ENCODE measurements around the gene SMG6. TPM values are rescaled to one million over a fixed set of nuclear protein-coding genes. Genes with fewer than 3 reads are reported as not detected.
"Not testable (repeated sequence)": the region's sequence is repeated elsewhere in the genome, so short reads cannot be mapped to it uniquely, and the experiment has no call there.

Gene SMG6
- total and polyA plus RNA-seq, 2 donors (not counting 1 experiment from before 2014, with no cell fraction given): 10.6 to 35.5 TPM

DNA sequence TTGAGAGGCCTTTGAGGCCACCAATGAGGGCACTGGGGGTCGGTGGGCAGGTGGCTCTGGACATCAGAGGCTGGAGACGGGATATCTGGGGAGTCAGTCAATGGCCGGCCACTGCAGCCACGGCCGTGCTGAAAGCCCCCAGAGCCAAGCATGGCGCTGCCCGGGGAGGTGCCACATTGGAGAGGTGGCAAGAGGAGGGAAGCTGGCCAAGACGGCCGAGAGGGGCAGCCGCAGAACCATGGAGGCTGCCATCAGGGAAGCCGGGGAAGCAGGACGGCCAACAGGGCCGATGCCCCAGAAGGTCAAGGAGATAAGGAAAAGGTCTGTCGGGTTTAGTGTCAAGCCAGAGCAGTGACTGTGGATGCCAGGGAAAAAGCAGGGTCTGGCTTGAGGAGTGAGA is 288.3 kb downstream of the SMG6 start:
- H3K27ac ChIP-seq (ENCODE audit: low read length in 2 of 2): no peak overlapping the region
- CTCF ChIA-PET: no interaction called here
- H3K79me2 ChIP-seq (ENCODE audit: control insufficient read depth, insufficient read depth, low read length): no peaks in the 10 kb centered on the region
- ATAC-seq (ENCODE audit: low read depth) (no peak), DNase-seq (no peak)
- H3K4me1 ChIP-seq (ENCODE audit: control insufficient read depth in 2 of 2, insufficient read depth in 2 of 2, low read length in 2 of 2): peaks cover 0 to 6% of the 10 kb centered on the region in 2 donors
- H3K4me3 ChIP-seq (ENCODE audit: control extremely low read depth in 1 of 5, extremely low read depth in 1 of 5, insufficient read depth in 1 of 5, low read depth in 2 of 5, low read length in 4 of 5): no peak overlapping the region
- no peak overlapping the region for H3K9ac ChIP-seq (ENCODE audit: low read length)
- H4K20me1 ChIP-seq (ENCODE audit: control insufficient read depth, insufficient read depth, low read length, poor library complexity, severe bottlenecking): no peaks in the 10 kb centered on the region
- Mint-ChIP-seq H3K27me3 (peaks cover 57% of the 10 kb centered on the region), H3K4me3 (no peak overlapping the region), H3K4me1 (peaks cover 3% of the 10 kb centered on the region), H3K9me3 (ENCODE audit: insufficient read depth) (no peaks in the 10 kb centered on the region), H3K27ac (no peak overlapping the region)
- POLR2A ChIA-PET: no interaction called here
- H3K9me3 ChIP-seq (ENCODE audit: control extremely low read depth in 1 of 3, control insufficient read depth in 2 of 3, insufficient read depth in 1 of 3, low read length in 2 of 3): no peaks in the 10 kb centered on the region
- no peak overlapping the region for H2AFZ ChIP-seq (ENCODE audit: insufficient read depth, low read depth, low read length, poor library complexity, severe bottlenecking)
- TF ChIP-seq EZH2 (IDR thresholded peaks at IDR 0.05; ENCODE audit: borderline replicate concordance, insufficient read depth, low read depth, low read length, poor library complexity, severe bottlenecking): no peak
- TF ChIP-seq, protein P1, sequence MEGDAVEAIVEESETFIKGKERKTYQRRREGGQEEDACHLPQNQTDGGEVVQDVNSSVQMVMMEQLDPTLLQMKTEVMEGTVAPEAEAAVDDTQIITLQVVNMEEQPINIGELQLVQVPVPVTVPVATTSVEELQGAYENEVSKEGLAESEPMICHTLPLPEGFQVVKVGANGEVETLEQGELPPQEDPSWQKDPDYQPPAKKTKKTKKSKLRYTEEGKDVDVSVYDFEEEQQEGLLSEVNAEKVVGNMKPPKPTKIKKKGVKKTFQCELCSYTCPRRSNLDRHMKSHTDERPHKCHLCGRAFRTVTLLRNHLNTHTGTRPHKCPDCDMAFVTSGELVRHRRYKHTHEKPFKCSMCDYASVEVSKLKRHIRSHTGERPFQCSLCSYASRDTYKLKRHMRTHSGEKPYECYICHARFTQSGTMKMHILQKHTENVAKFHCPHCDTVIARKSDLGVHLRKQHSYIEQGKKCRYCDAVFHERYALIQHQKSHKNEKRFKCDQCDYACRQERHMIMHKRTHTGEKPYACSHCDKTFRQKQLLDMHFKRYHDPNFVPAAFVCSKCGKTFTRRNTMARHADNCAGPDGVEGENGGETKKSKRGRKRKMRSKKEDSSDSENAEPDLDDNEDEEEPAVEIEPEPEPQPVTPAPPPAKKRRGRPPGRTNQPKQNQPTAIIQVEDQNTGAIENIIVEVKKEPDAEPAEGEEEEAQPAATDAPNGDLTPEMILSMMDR (IDR thresholded peaks at IDR 0.05): no peak
- peaks cover 0 to 32% (median 3%) of the 10 kb centered on the region in 4 experiments for H3K27me3 ChIP-seq (replicated peaks in 1 of 4; ENCODE audit: control extremely low read depth in 1 of 4, control insufficient read depth in 3 of 4, insufficient read depth in 4 of 4, low read length in 3 of 4)
- H3K4me2 ChIP-seq (replicated peaks; ENCODE audit: low read depth, low read length, poor library complexity, severe bottlenecking): no peak overlapping the region
- H3K36me3 ChIP-seq (replicated peaks in 1 of 2; ENCODE audit: control extremely low read depth in 1 of 2, control insufficient read depth in 1 of 2, extremely low read depth in 1 of 2, insufficient read depth in 2 of 2, low read length in 1 of 2): no peaks in the 10 kb centered on the region
- 94% methylated on average over 14 of the region's 14 CpGs for WGBS (ENCODE audit: insufficient coverage)
- intact Hi-C loops (cut with micrococcal nuclease): no loop called here

DNA sequence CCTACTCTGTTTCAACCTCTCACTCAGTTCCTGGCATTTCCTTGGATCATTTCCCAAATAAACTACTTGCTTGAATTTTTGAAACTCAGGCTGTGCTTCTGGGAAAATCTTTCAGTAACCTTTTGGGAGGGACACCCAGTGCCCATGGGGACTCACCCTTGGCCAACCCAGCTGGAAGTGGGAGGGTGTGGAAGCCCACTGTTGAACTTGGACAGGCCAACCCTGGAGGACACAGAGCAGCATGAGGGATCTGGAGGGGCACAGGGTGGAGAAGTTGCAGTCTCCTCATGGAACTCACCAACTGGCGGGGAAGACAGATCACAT is 289.6 kb downstream of the SMG6 start:
- Histone ChIP-seq H3K4me1 (ENCODE audit: control insufficient read depth in 2 of 2, insufficient read depth in 2 of 2, low read length in 2 of 2) (peaks cover 0 to 6% of the 10 kb centered on the region in 2 donors), H3K9me3 (ENCODE audit: control extremely low read depth in 1 of 3, control insufficient read depth in 2 of 3, insufficient read depth in 1 of 3, low read length in 2 of 3) (no peaks in the 10 kb centered on the region), H3K27me3 (replicated peaks in 1 of 4; ENCODE audit: control extremely low read depth in 1 of 4, control insufficient read depth in 3 of 4, insufficient read depth in 4 of 4, low read length in 3 of 4) (peaks cover 0 to 29% (median 1%) of the 10 kb centered on the region in 4 experiments), H2AFZ (ENCODE audit: insufficient read depth, low read depth, low read length, poor library complexity, severe bottlenecking) (no peak overlapping the region), H3K36me3 (replicated peaks in 1 of 2; ENCODE audit: control extremely low read depth in 1 of 2, control insufficient read depth in 1 of 2, extremely low read depth in 1 of 2, insufficient read depth in 2 of 2, low read length in 1 of 2) (no peaks in the 10 kb centered on the region), H3K79me2 (ENCODE audit: control insufficient read depth, insufficient read depth, low read length) (no peaks in the 10 kb centered on the region), H3K9ac (ENCODE audit: low read length) (no peak overlapping the region), H3K4me3 (ENCODE audit: control extremely low read depth in 1 of 5, extremely low read depth in 1 of 5, insufficient read depth in 1 of 5, low read depth in 2 of 5, low read length in 4 of 5) (no peak overlapping the region), H4K20me1 (ENCODE audit: control insufficient read depth, insufficient read depth, low read length, poor library complexity, severe bottlenecking) (no peaks in the 10 kb centered on the region), H3K4me2 (replicated peaks; ENCODE audit: low read depth, low read length, poor library complexity, severe bottlenecking) (no peak overlapping the region), H3K27ac (ENCODE audit: low read length in 2 of 2) (no peak overlapping the region)
- 83% methylated on average over 1 of the region's 1 CpG for WGBS (ENCODE audit: insufficient coverage)
- POLR2A ChIA-PET: no interaction called here
- Mint-ChIP-seq H3K4me3 (no peak overlapping the region), H3K27me3 (peaks cover 46% of the 10 kb centered on the region), H3K9me3 (ENCODE audit: insufficient read depth) (no peaks in the 10 kb centered on the region), H3K4me1 (peaks cover 3% of the 10 kb centered on the region), H3K27ac (no peak overlapping the region)
- ATAC-seq (ENCODE audit: low read depth): no peak
- TF ChIP-seq, protein P1 (IDR thresholded peaks at IDR 0.05): no peak
- TF ChIP-seq EZH2 (IDR thresholded peaks at IDR 0.05; ENCODE audit: borderline replicate concordance, insufficient read depth, low read depth, low read length, poor library complexity, severe bottlenecking): no peak
- CTCF ChIA-PET: no interaction called here
- intact Hi-C loops (cut with micrococcal nuclease): no loop called here
- DNase-seq: no peak

DNA sequence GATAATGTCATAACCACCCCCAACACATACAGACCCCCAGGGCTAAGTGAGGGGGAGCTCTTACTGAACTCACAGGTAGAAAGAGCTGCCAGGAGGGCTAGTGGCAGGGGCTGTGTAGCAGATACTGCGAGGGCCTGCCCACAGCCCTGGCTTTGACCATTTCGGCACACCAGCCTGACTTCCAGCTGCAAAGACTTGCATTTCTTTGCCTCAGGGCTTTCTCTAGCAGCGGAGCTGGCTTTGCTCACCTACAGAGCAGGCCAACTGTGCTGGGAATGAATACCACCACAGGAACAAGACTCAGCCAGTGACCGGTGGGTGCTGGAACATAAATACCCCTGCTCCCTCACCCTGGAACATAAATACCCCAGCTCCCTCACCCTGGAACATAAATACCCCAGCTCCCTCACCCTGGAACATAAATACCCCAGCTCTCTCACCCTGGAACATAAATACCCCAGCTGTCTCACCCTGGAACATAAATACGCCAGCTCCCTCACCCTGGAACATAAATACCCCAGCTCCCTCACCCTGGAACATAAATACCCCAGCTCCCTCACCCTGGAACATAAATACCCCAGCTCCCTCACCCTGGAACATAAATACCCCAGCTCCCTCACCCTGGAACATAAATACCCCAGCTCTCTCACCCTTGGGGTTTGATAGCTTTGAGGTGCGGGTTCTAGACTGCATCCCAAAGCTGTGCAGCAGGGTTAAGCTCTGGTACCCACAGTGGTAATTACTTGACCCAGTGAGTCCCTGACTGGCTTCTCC is 290.2 kb downstream of the SMG6 start:
- CTCF ChIA-PET; H3K9ac ChIP-seq (ENCODE audit: low read length); H3K9me3 ChIP-seq (ENCODE audit: control extremely low read depth in 1 of 3, control insufficient read depth in 2 of 3, insufficient read depth in 1 of 3, low read length in 2 of 3); POLR2A ChIA-PET; H3K36me3 ChIP-seq (replicated peaks in 1 of 2; ENCODE audit: control extremely low read depth in 1 of 2, control insufficient read depth in 1 of 2, extremely low read depth in 1 of 2, insufficient read depth in 2 of 2, low read length in 1 of 2); H3K4me1 ChIP-seq (ENCODE audit: control insufficient read depth in 2 of 2, insufficient read depth in 2 of 2, low read length in 2 of 2); H2AFZ ChIP-seq (ENCODE audit: insufficient read depth, low read depth, low read length, poor library complexity, severe bottlenecking); H3K4me3 Mint-ChIP-seq; DNase-seq; H3K4me1 Mint-ChIP-seq; H3K4me3 ChIP-seq (ENCODE audit: control extremely low read depth in 1 of 5, extremely low read depth in 1 of 5, insufficient read depth in 1 of 5, low read depth in 2 of 5, low read length in 4 of 5); H3K79me2 ChIP-seq (ENCODE audit: control insufficient read depth, insufficient read depth, low read length); ATAC-seq (ENCODE audit: low read depth); H4K20me1 ChIP-seq (ENCODE audit: control insufficient read depth, insufficient read depth, low read length, poor library complexity, severe bottlenecking); intact Hi-C loops (cut with micrococcal nuclease); H3K9me3 Mint-ChIP-seq (ENCODE audit: insufficient read depth); H3K27ac ChIP-seq (ENCODE audit: low read length in 2 of 2); H3K4me2 ChIP-seq (replicated peaks; ENCODE audit: low read depth, low read length, poor library complexity, severe bottlenecking); H3K27ac Mint-ChIP-seq: not testable (repeated sequence)
- WGBS (ENCODE audit: insufficient coverage): 90% methylated on average over 4 of the region's 6 CpGs
- H3K27me3 ChIP-seq (replicated peaks in 1 of 4; ENCODE audit: control extremely low read depth in 1 of 4, control insufficient read depth in 3 of 4, insufficient read depth in 4 of 4, low read length in 3 of 4): peaks cover 0 to 28% (median 1%) of the 10 kb centered on the region in 4 experiments
- H3K27me3 Mint-ChIP-seq: peaks cover 48% of the 10 kb centered on the region

Measured in B cell (primary cell).